Dendritic cell treated with granulocyte-macrophage colony-stimulating factor and Interleukin-4, amounts not matched to agents 40 ng/mL and 50 ng/mL, for 4 days (primary cell): Measurements from ENCODE around the gene ALDH1L2.
"Not testable (repeated sequence)": the region's sequence is repeated elsewhere in the genome, so short reads cannot be mapped to it uniquely, and the experiment has no call there.

Experiments
- H3K27ac Mint-ChIP-seq: one replicate; pipeline ENCODE4 v1.8.0; 2022; ENCODE audit warnings: mild to moderate bottlenecking, mixed read lengths
- H3K27me3 Mint-ChIP-seq: one replicate; pipeline ENCODE4 v1.8.0; 2022; ENCODE audit warnings: mild to moderate bottlenecking, mixed read lengths
- H3K36me3 Mint-ChIP-seq: one replicate; pipeline ENCODE4 v1.8.0; 2022; ENCODE audit warnings: low read depth, mixed read lengths
- H3K4me1 Mint-ChIP-seq: one replicate; pipeline ENCODE4 v1.8.0; 2022; ENCODE audit warnings: low read depth, mixed read lengths
- H3K4me3 Mint-ChIP-seq: one replicate; pipeline ENCODE4 v1.8.0; 2022; ENCODE audit warnings: mild to moderate bottlenecking, moderate library complexity, mixed read lengths
- H3K9me3 Mint-ChIP-seq: one replicate; pipeline ENCODE4 v1.8.0; 2022; ENCODE audit warnings: mixed read lengths
- intact Hi-C: fragments of 100-400 bp; cut with micrococcal nuclease; formaldehyde crosslinking; loops from one replicate; pipeline ENCODE4 v1.15.0; 2022

ALDH1L2 gene

DNA sequence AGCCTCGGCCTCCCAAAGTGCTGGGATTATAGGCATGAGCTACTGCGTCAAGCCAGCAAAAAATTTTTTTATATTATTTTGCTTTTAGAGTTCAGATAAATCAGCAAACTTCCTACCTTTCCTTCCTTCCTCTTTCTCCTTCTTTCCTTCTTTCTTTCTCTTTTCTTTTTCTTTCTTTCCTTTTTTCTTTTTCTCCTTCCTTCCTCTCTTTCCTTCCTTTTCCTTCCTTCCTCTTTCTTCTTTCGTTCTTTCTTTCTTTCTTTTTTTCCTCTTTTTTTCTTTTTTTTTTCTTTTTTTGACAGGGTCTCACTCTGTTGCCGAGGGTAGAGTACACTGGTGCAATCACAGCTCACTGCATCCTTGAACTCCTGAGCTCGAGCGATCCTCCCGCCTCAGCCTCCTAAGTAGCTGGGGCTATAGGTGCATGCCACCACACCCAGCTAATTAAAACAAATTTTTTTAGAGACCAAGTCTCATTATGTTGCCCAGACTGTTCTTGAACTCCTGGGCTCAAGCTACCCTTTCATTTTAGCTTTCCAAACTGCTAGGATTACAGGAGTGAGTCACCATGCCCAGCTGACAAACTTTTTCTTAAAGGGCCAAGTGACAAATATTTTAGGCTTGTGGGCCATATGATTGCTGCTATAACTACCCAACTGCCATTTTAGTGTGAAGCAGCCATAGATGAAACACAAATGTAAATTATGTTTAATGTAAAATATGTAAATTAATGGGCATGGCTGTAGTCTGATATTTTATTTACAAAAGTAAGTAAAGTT, 16.1 kb upstream of the ALDH1L2 start:
- intact Hi-C loops: no loop called here
- peaks cover 10% of the 10 kb centered on the region for H3K27me3 Mint-ChIP-seq
- H3K4me3 Mint-ChIP-seq: no peak overlapping the region
- peak overlapping the region; percentile 19 for H3K27ac Mint-ChIP-seq
- H3K36me3 Mint-ChIP-seq: no peaks in the 10 kb centered on the region
- peaks cover 15% of the 10 kb centered on the region for H3K9me3 Mint-ChIP-seq
- peaks cover 6% of the 10 kb centered on the region for H3K4me1 Mint-ChIP-seq

DNA sequence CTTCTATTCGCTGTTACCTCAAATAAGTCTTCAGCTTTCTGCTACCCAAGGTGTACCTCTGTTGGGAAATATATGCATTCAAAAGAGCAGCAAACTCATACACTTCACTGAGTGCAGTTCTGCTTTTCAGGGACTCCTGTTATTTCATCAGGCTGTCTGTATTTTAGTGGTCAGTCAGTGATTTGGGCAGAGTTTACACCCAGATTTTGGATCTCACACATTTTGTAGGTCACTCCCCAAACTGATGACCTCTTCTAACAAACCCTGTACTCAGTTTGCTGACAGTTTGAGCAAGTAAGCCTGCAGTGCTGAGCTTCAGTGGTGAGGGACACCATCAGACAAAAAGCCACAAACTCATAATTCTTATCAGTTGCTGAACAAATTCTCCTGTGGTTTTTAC, 15.1 kb upstream of the ALDH1L2 start:
- Mint-ChIP-seq H3K36me3 (no peaks in the 10 kb centered on the region), H3K9me3 (peaks cover 24% of the 10 kb centered on the region), H3K27me3 (peaks cover 10% of the 10 kb centered on the region), H3K4me3 (no peak overlapping the region), H3K4me1 (peaks cover 6% of the 10 kb centered on the region), H3K27ac (no peak overlapping the region)
- intact Hi-C loops: no loop called here

DNA sequence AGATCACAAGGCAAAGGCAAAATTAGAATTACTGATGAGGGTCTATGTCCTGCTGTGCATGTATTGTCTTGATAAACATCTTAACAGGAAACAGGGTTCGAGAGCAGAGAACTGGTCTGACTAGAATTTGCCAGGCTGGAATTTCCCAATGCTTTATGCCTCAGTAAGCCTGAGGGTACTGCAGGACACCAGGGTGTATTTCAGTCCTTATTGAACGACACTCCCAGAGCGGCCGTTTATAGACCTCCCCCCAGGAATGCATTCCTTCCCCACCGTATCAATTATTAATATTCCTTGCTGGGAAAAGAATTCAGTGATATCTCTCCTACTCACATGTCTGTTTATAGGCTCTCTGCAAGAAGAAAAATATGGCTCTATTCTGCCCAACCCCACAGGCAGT, 11.1 kb upstream of the ALDH1L2 start:
- H3K36me3 Mint-ChIP-seq, intact Hi-C loops, H3K4me1 Mint-ChIP-seq, H3K27ac Mint-ChIP-seq, H3K4me3 Mint-ChIP-seq: not testable (repeated sequence)
- Mint-ChIP-seq H3K9me3 (peaks cover 24% of the 10 kb centered on the region), H3K27me3 (peaks cover 26% of the 10 kb centered on the region)

DNA sequence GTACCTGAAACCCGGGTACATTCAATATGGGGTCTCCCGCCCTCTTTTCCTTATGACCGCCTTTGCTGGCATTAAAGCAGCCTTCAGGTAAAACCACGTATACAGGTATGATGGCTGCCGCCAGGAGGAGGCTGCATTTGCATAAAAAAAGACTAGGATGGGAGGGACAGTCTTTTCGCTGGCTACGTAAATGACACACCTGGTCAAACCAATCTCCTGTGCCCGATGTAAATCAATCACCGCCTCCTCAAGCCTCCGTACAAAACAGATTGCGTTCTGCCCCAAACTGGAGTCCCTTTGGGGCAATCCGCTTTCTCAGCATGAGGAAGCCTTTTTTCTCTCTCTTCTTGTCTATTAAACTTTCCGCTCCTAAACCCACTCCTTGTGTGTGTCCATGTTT, 8.1 kb upstream of the ALDH1L2 start:
- intact Hi-C loops: no loop called here
- H3K9me3 Mint-ChIP-seq: peaks cover 24% of the 10 kb centered on the region
- no peak overlapping the region for H3K4me3 Mint-ChIP-seq

DNA sequence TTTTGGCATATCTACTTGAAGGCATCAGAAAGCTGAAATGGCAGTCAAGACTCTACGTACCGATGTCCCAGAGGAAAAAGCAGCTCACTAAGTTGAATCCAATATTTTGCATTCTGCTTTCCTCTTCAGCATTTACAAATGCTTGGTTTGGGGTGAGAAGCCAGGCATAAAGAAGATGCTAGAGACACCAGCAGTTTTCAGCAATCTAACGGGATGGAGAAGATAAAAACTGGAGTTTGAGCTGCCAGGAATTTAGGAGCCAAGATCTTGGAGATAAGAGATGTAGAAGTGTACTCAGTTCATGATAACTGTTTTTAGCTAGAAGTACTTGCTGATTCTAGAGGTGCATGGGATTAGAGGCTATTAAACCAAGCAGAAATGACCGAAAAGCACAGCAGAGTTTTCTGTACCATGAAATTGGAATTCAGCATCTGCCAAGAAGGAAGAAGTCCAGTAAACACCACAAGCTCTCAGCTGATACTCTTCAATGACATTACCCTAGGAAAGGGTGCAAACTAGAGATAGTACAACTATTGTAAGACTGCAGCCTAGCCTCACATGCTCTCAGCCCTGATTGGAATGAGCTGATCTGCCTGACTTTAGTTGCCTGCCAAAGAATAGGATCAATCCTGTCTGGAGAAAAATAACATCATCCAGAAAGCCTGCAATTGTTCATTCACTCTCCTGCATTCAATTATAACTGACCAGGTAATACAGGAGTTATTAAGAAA, 7.4 kb upstream of the ALDH1L2 start:
- intact Hi-C loops: no loop called here
- no peaks in the 10 kb centered on the region for H3K36me3 Mint-ChIP-seq
- H3K4me1 Mint-ChIP-seq: no peaks in the 10 kb centered on the region
- no peak overlapping the region for H3K27ac Mint-ChIP-seq
- H3K9me3 Mint-ChIP-seq: peaks cover 21% of the 10 kb centered on the region
- peaks cover 23% of the 10 kb centered on the region for H3K27me3 Mint-ChIP-seq
- H3K4me3 Mint-ChIP-seq: no peak overlapping the region

More for the DNA sequence above, 8.1 kb upstream of the ALDH1L2 start:
- Mint-ChIP-seq H3K27me3 (peaks cover 23% of the 10 kb centered on the region), H3K4me1 (no peaks in the 10 kb centered on the region), H3K27ac (no peak overlapping the region), H3K36me3 (no peaks in the 10 kb centered on the region)

DNA sequence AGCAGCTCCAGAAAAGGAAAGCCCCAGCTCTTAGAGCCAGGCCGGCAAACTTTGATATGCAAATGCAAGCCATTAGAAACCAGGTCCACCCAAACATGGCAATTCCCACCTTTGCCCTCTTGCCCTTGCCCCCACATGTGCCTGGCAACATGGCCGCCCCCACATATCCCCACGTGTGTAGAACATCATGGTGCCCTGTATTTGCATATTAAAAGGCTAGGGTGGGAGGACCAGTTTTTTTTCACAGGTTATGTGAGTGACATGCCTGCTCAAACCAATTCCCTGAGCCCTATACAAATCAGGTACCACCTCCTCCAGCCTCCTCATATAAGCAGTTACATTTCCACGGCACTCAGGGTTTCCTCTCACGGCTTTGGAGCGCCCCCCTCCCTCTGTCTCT, 6.1 kb upstream of the ALDH1L2 start:
- Mint-ChIP-seq H3K27me3 (peaks cover 27% of the 10 kb centered on the region), H3K4me1 (no peaks in the 10 kb centered on the region), H3K9me3 (peaks cover 8% of the 10 kb centered on the region), H3K27ac (no peak overlapping the region), H3K36me3 (no peaks in the 10 kb centered on the region), H3K4me3 (no peak overlapping the region)
- intact Hi-C loops: no loop called here

DNA sequence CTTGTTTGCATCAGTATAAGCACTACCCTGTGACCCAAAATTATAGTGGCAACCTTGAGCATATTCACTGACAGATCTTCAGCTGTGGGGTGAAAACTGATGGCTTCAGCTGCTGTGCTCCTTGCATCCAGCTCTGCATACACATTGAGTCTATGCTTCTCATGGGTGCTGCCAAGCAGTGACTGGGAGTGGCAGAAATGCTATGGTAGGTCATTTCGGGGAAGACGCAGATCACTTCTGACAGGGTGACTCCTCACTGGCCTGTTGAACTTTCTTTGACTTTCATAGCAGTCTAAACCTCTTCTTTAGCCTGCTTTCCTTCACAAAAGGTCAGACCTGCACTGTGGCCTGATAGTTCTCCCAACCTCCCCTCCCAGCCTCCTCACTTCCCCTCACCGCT, 5.6 kb upstream of the ALDH1L2 start:
- peaks cover 3% of the 10 kb centered on the region for H3K9me3 Mint-ChIP-seq

DNA sequence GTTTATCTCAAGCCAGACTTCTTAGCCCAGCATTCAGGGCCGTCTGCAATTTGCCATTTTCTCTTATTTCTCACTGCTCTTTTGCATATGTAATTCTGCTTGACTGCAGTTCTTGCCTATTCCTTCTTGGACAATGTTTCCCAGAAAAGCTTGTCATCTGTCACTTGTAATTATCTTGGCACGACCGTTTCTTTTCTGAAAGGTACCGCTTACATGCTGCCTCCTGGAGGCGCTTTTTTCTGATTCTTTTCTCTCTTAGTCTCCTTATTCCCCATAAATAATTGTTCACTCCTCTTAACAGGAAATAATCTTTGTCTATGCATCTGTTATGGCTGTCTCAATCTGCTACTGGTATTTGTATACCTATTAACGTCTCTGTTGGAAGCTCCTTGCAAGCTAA, 1.2 kb upstream of the ALDH1L2 start:
- Mint-ChIP-seq H3K9me3 (no peaks in the 10 kb centered on the region), H3K4me3 (no peak overlapping the region), H3K36me3 (no peaks in the 10 kb centered on the region), H3K27me3 (peaks cover 15% of the 10 kb centered on the region), H3K27ac (no peak overlapping the region), H3K4me1 (peaks cover 16% of the 10 kb centered on the region)
- intact Hi-C loops: no loop called here

More for the DNA sequence above, 5.6 kb upstream of the ALDH1L2 start:
- no peaks in the 10 kb centered on the region for H3K4me1 Mint-ChIP-seq
- no peaks in the 10 kb centered on the region for H3K36me3 Mint-ChIP-seq
- intact Hi-C loops: no loop called here
- H3K27me3 Mint-ChIP-seq: peaks cover 29% of the 10 kb centered on the region
- no peak overlapping the region for H3K27ac Mint-ChIP-seq
- no peak overlapping the region for H3K4me3 Mint-ChIP-seq

DNA sequence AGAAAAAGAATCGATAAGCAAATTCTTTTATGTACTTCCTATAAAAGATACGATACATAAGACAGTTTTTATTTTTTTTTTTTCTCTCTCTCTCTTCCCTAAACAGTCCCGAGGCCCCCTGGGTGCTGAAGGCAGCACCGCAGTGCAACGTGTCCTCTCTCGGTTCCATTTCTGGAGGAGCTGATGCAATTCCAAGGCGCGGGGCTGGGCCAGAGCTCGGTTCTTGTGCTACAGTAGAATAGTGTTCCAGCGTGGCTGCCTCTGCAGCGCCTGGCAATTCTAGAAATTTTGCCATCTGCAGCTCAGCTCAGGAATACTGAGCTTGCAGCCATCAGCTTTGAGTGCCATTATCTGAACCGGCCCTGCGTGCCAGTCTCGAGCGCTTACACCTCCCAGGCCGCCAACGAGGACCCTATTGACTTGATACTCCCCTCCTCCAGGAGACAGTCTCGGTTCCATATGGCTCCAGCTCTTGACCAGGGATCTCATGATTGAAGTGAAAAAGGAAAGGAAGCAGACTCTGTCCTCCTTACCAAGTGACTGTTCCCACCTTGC, 630 bp downstream of the ALDH1L2 start:
- Mint-ChIP-seq H3K36me3 (no peaks in the 10 kb centered on the region), H3K27ac (peak overlapping the region; percentile 78), H3K9me3 (no peaks in the 10 kb centered on the region), H3K27me3 (peaks cover 13% of the 10 kb centered on the region), H3K4me1 (peaks cover 16% of the 10 kb centered on the region), H3K4me3 (peak overlapping the region; percentile 75)
- intact Hi-C loops: loop anchor here (1.0 kb wide), 1 partner anchor 24 kb away; the partner anchor contains the start of gene WASHC4

DNA sequence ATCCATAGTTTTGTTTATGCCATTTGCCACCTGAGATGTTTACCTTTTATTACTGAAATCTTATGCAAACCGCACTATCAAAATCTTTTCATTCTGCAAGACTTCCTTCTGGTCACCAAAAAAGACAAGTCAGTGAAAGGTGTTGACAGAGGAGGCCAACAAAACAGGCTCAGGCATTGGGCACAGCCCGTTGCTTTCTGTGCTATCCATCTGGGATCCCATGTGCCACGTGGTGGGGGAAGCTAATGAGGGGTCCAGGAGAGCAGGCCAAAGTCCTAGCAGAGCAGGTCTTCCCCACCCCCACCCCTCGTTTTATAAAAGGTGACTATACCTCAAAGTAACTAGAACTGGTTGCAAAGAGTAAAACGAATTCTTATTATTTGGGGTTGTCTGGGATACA, 1.2 kb downstream of the ALDH1L2 start:
- intact Hi-C loops: no loop called here
- Mint-ChIP-seq H3K36me3 (no peaks in the 10 kb centered on the region), H3K4me1 (peaks cover 16% of the 10 kb centered on the region), H3K9me3 (no peaks in the 10 kb centered on the region), H3K27ac (no peak overlapping the region), H3K27me3 (peaks cover 13% of the 10 kb centered on the region), H3K4me3 (no peak overlapping the region)

DNA sequence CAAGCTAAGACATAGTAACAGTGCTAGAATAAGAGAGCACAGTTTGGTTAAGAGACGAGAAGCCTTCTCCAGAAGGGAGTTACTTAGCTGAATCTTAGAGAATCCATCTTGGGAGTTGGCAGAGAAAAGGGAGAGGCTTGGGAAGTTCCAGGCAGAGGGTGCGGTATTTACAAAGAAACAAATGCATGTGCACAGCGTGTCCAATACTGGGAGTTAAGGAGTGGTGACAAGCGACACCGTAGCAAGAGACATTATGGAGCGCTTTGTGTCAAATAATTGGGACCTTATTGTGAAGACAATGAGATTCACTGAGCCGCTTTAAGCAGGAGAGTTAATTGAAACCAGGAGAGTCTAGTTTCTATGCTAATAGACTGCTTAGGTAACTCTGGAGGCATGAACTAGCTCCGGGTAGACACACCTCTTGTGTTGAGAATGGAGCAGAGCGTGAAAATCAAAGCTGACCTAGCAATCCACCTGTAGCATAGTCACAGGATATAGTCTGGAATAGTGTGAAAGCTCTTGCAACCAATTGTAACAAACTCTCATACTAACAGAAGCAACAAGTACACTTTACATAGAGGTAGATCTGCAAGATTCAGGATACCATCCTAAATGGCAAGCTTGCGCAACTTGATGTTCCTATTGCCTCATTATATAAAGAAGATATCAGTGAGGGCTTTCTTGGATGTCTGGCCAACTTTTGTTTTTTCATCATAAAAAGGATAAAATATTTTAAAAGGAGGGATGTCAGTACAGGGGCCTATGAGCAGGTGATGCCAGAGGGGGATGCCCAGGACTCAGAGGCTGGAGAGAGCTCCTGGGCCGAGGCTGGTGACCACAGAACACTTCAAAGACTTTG, 5.3 kb downstream of the ALDH1L2 start:
- H3K36me3 Mint-ChIP-seq: no peaks in the 10 kb centered on the region
- no peak overlapping the region for H3K4me3 Mint-ChIP-seq
- H3K9me3 Mint-ChIP-seq: no peaks in the 10 kb centered on the region
- H3K27me3 Mint-ChIP-seq: peaks cover 5% of the 10 kb centered on the region
- H3K27ac Mint-ChIP-seq: no peak overlapping the region
- H3K4me1 Mint-ChIP-seq: peaks cover 13% of the 10 kb centered on the region
- intact Hi-C loops: no loop called here

DNA sequence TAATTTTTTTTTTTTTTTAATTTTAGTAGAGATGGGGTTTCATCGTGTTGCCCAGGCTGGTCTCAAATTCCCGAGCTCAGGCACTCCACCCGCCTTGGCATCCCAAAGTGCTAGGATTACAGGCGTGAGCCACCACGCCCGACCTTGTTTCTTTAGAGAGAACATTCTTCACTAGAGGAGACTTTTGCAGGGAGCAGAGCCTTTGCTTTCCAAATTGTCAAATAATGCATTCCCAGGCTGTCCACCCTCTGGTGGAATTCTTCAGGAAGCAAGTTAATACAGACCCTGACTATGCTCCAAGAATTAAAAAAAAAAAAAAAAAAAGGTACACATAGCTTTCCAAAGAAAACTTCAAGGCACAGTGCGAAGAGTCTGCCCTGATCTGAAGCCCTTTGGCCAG, 6.8 kb downstream of the ALDH1L2 start:
- intact Hi-C loops: no loop called here
- peaks cover 1% of the 10 kb centered on the region for H3K27me3 Mint-ChIP-seq
- no peak overlapping the region for H3K27ac Mint-ChIP-seq
- H3K4me1 Mint-ChIP-seq: no peaks in the 10 kb centered on the region
- no peaks in the 10 kb centered on the region for H3K36me3 Mint-ChIP-seq
- no peaks in the 10 kb centered on the region for H3K9me3 Mint-ChIP-seq
- H3K4me3 Mint-ChIP-seq: no peak overlapping the region

DNA sequence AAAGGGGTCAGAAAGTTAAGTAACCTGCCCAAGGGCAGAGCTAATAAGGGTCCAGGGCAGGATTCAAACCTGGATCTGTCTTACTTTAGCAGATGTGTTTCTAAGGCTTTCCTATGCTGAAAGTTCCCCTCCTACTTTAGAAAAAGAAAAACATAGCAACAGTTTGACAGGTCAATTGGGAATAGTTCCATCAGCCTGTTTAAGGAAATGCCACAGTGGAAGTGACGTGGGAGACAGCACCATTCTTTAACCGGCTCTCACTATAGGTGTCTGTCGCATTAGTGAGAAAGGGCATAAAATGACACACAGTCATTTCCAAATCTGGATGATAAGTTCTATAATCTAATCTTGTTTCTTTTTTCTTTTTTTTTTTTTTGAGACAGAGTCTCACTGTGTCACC, 7.3 kb downstream of the ALDH1L2 start:
- Mint-ChIP-seq H3K36me3 (no peaks in the 10 kb centered on the region), H3K27me3 (no peaks in the 10 kb centered on the region), H3K4me1 (no peaks in the 10 kb centered on the region), H3K4me3 (no peak overlapping the region), H3K27ac (no peak overlapping the region), H3K9me3 (no peaks in the 10 kb centered on the region)
- intact Hi-C loops: no loop called here

DNA sequence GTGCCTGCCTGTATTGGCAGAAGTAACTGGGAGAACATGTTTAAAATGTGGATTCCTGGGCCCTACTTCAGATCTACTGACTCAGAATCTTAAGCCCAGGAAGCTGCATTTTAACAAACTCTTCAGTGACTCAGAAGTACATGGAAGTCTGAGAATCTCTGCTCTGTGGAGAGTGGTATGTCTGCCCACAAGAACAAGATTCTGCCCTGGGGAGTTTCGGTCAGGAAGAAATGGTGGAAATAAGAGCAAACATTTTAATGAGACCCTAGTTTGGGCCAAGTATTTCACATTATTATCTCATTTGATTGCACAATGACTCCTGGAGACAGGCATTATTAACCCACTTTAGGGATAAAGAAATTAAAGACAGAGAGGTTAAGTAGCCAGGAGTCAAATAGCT, 8.2 kb downstream of the ALDH1L2 start:
- Mint-ChIP-seq H3K27me3 (no peaks in the 10 kb centered on the region), H3K4me1 (no peaks in the 10 kb centered on the region), H3K36me3 (no peaks in the 10 kb centered on the region), H3K4me3 (no peak overlapping the region), H3K9me3 (no peaks in the 10 kb centered on the region), H3K27ac (no peak overlapping the region)
- intact Hi-C loops: no loop called here
